ENCODE measurements around the gene SCP2.

- TF ChIP-seq CTCF (IDR thresholded peaks at IDR 0.05) (no peak), POLR2AphosphoS5 (IDR thresholded peaks at IDR 0.05) (no peak)
These were observed 11.7 kb upstream of the SCP2 start for GRCh38 chr1:52915211-52915854.
